Measurements from ENCODE around the gene TAF9B. TPM values are rescaled to one million over a fixed set of nuclear protein-coding genes. Genes with fewer than 3 reads are reported as not detected.
A peak's percentile ranks its signal among the peaks of the same experiment; 100 is the strongest.
"Not testable (repeated sequence)": the region's sequence is repeated elsewhere in the genome, so short reads cannot be mapped to it uniquely, and the experiment has no call there.

The TAF9B gene
- 10 to 100 TPM; 35.8 to 71.2 (median 58.2) TPM for total RNA-seq

GRCh38 chrX:78139160-78140123 is at the start of gene TAF9B:
TAF9B (minus strand) TSS chrX:78139650; CDS start chrX:78139611, 39 bp downstream.
- Histone ChIP-seq H3K36me3 (no peaks in the 10 kb centered on the region), H3K9me3 (no peaks in the 10 kb centered on the region), H3K4me3 (peak within 1 kb of the TSS; percentile 69 to 82 (median 73)), H3K27me3 (no peaks in the 10 kb centered on the region), H3K27ac (replicated peaks in 1 of 4) (peak within 1 kb of the TSS; percentile 86 to 91 (median 90)), H3K4me1 (peaks cover 0 to 10% (median 7%) of the 10 kb centered on the region in 4 donors)
- peak; percentile 93 for DNase-seq (ENCODE audit: extremely low spot score)
- 45% methylated on average over 50 of the region's 59 CpGs for WGBS
- no peak for TF ChIP-seq POLR2A (IDR thresholded peaks at IDR 0.05; ENCODE audit: low read depth)
- TF ChIP-seq POLR2AphosphoS5 (IDR thresholded peaks at IDR 0.05): peak; percentile 80 to 82
- intact Hi-C loops (cut with DNase I): loop anchor here (10.0 kb wide), 1 partner anchor 375 kb away; no protein-coding TSS in a partner anchor

- Histone ChIP-seq H3K27me3 (no peaks in the 10 kb centered on the region), H3K27ac (replicated peaks in 1 of 4) (no peak overlapping the region), H3K4me1 (no peaks in the 10 kb centered on the region), H3K9me3 (peaks cover 0 to 3% (median 0%) of the 10 kb centered on the region in 4 donors), H3K4me3 (no peak overlapping the region), H3K36me3 (no peaks in the 10 kb centered on the region)
- no peak for TF ChIP-seq CTCF (IDR thresholded peaks at IDR 0.05)
- no peak for TF ChIP-seq POLR2AphosphoS5 (IDR thresholded peaks at IDR 0.05)
- no peak for TF ChIP-seq EP300 (IDR thresholded peaks at IDR 0.05)
- 92% methylated on average over 7 of the region's 7 CpGs for WGBS
- intact Hi-C loops (cut with DNase I): no loop called here
- DNase-seq (ENCODE audit: extremely low spot score): no peak
Observed at GRCh38 chrX:78182881-78183280, 43.4 kb upstream of the TAF9B start.

- intact Hi-C loops (cut with DNase I): no loop called here
- no peaks in the 10 kb centered on the region for H3K4me1 ChIP-seq
- TF ChIP-seq EP300 (IDR thresholded peaks at IDR 0.05) (no peak), POLR2AphosphoS5 (IDR thresholded peaks at IDR 0.05) (no peak), CTCF (IDR thresholded peaks at IDR 0.05) (no peak), POLR2A (IDR thresholded peaks at IDR 0.05; ENCODE audit: low read depth) (no peak)
Observed at GRCh38 chrX:78181307-78181706, 41.9 kb upstream of the TAF9B start.

GRCh38 chrX:78168065-78168464 is 28.6 kb upstream of the TAF9B start:
- Histone ChIP-seq H3K9me3 (no peaks in the 10 kb centered on the region), H3K4me3 (no peak overlapping the region), H3K36me3 (no peaks in the 10 kb centered on the region), H3K27me3 (no peaks in the 10 kb centered on the region), H3K4me1 (no peaks in the 10 kb centered on the region), H3K27ac (replicated peaks in 1 of 4) (no peak overlapping the region)
- intact Hi-C loops (cut with DNase I): no loop called here
- TF ChIP-seq POLR2A (IDR thresholded peaks at IDR 0.05; ENCODE audit: low read depth) (no peak), EP300 (IDR thresholded peaks at IDR 0.05) (no peak), POLR2AphosphoS5 (IDR thresholded peaks at IDR 0.05) (no peak), CTCF (IDR thresholded peaks at IDR 0.05) (no peak)
- no peak for DNase-seq (ENCODE audit: extremely low spot score)

More at GRCh38 chrX:78181307-78181706, 41.9 kb upstream of the TAF9B start:
- Histone ChIP-seq H3K4me3 (no peak overlapping the region), H3K27me3 (no peaks in the 10 kb centered on the region), H3K9me3 (peaks cover 0 to 3% (median 0%) of the 10 kb centered on the region in 4 donors), H3K36me3 (no peaks in the 10 kb centered on the region), H3K27ac (replicated peaks in 1 of 4) (no peak overlapping the region)
- DNase-seq (ENCODE audit: extremely low spot score): no peak

- H3K27me3 ChIP-seq: no peaks in the 10 kb centered on the region
- no peaks in the 10 kb centered on the region for H3K36me3 ChIP-seq
- H3K27ac ChIP-seq (replicated peaks in 1 of 4): no peak overlapping the region
- no peaks in the 10 kb centered on the region for H3K4me1 ChIP-seq
- no peak overlapping the region for H3K4me3 ChIP-seq
- WGBS: 71% methylated on average over 1 of the region's 1 CpG
- TF ChIP-seq POLR2A (IDR thresholded peaks at IDR 0.05; ENCODE audit: low read depth) (no peak), EP300 (IDR thresholded peaks at IDR 0.05) (no peak), CTCF (IDR thresholded peaks at IDR 0.05) (no peak), POLR2AphosphoS5 (IDR thresholded peaks at IDR 0.05) (no peak)
- no peak for DNase-seq (ENCODE audit: extremely low spot score)
- intact Hi-C loops (cut with DNase I): no loop called here
- H3K9me3 ChIP-seq: no peaks in the 10 kb centered on the region
Observed at GRCh38 chrX:78165425-78165824, 26.0 kb upstream of the TAF9B start.

GRCh38 chrX:78163175-78163574 is 23.7 kb upstream of the TAF9B start:
- WGBS: 99% methylated on average over 3 of the region's 4 CpGs
- H3K4me1 ChIP-seq; DNase-seq (ENCODE audit: extremely low spot score); H3K27ac ChIP-seq (replicated peaks in 1 of 4); H3K4me3 ChIP-seq; H3K9me3 ChIP-seq; H3K27me3 ChIP-seq; intact Hi-C loops (cut with DNase I); H3K36me3 ChIP-seq: not testable (repeated sequence)

GRCh38 chrX:78160711-78161110 is 21.3 kb upstream of the TAF9B start:
- H3K9me3 ChIP-seq; H3K27me3 ChIP-seq; H3K27ac ChIP-seq (replicated peaks in 1 of 4); H3K4me3 ChIP-seq; DNase-seq (ENCODE audit: extremely low spot score); H3K36me3 ChIP-seq; H3K4me1 ChIP-seq; intact Hi-C loops (cut with DNase I): not testable (repeated sequence)
- WGBS: 67% methylated on average over 4 of the region's 4 CpGs

GRCh38 chrX:78157846-78158245 is 18.4 kb upstream of the TAF9B start:
- DNase-seq (ENCODE audit: extremely low spot score); H3K27me3 ChIP-seq; H3K9me3 ChIP-seq; H3K27ac ChIP-seq (replicated peaks in 1 of 4); H3K36me3 ChIP-seq; intact Hi-C loops (cut with DNase I); H3K4me3 ChIP-seq; H3K4me1 ChIP-seq: not testable (repeated sequence)
- 81% methylated on average over 10 of the region's 10 CpGs for WGBS
